ENCODE results near the gene MARCKSL1. TPM values are rescaled to one million over a fixed set of nuclear protein-coding genes. Genes with fewer than 3 reads are reported as not detected.

Gene MARCKSL1
- total and polyA plus RNA-seq, 2 of the 8 experiments (the other 6 are each of a cell fraction or from before 2014, with no cell fraction given), result 536 to 558 TPM

- TF ChIP-seq SRF (IDR thresholded peaks at IDR 0.05; ENCODE audit: low read depth, low read length) (no peak), TCF12 (IDR thresholded peaks at IDR 0.05; ENCODE audit: low read depth, low read length) (no peak), ASH2L (IDR thresholded peaks at IDR 0.05; ENCODE audit: low read length) (no peak)
These were observed 8.8 kb downstream of the MARCKSL1 start (continued) for GRCh38 chr1:32327204-32327603.

Measured in H1 (cell line).